ENCODE results near the gene CXorf65.

The CXorf65 gene

GRCh38 chrX:71106427-71106826, at the start of gene CXorf65:
Gene CXorf65 (minus strand): TSS chrX:71106740. CDS start chrX:71106556, 184 bp downstream.
- DNase-seq (ENCODE audit: low spot score) = no peak

DNA sequence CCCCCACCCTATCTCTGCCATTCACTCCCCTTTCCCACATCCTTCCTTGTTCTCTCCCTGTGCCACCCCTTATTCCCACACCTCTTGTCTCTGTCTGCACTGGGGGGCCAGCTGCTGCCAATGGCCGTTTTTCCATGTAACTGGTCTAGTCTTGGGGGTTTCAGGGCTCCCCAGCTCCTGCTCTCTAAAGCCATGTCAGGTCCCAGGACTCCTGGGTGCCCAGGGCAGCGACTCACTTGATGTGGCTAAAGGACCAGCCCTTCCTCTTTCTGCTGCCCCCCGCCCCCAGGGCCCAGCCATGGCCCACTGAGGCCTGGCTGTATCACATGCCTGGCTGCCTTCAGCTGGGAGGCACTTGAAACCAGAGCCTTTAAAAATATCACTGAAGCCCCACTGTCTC, 48.1 kb upstream of the CXorf65 start:
- DNase-seq (ENCODE audit: low spot score) = no peak

GRCh38 chrX:71154196-71154595, 47.7 kb upstream of the CXorf65 start:
- DNase-seq (ENCODE audit: low spot score) = no peak

DNA sequence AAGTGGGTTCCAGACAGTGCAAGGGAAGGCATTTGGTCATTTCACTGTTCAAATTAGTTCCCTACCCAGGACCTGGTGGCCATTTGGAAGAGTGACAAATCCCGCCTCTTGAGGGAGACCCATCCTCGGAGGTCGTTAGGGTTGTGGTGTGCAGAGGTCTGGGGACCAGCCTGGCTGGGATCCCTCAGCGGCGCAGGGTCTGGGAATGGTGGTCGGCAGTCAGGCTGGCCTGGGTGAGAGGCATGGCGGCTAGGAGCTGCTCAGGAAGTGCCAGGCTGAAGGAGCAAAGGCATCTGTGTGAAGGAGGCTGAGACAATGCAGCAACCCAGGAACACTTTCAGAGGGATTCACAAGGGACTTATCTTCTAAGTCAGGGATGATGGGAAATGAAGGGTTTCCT, 44.8 kb upstream of the CXorf65 start:
- DNase-seq (ENCODE audit: low spot score) = no peak

DNA sequence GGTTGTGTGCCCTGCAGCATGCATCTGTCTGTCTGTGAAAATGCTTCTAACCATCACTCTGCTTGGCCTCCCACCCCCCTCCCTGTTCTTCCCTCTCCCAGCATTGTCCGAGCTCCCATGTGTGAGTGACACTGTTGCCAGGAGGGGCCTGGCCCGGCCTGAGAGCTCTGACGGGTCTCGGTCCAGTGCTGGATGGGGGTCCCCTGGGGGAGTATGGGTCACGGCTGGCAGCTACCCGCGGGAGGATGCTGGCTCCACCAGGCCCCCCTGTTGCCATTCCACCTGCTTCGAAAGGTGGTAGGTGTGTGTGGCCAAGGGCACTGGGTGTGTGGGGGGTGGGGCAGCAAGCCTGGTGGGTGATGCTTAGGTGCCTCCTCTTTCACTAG, 41.7 kb upstream of the CXorf65 start:
- DNase-seq (ENCODE audit: low spot score) = no peak

- DNase-seq (ENCODE audit: low spot score) = no peak
These were observed 41.1 kb upstream of the CXorf65 start for GRCh38 chrX:71147496-71148277.

DNA sequence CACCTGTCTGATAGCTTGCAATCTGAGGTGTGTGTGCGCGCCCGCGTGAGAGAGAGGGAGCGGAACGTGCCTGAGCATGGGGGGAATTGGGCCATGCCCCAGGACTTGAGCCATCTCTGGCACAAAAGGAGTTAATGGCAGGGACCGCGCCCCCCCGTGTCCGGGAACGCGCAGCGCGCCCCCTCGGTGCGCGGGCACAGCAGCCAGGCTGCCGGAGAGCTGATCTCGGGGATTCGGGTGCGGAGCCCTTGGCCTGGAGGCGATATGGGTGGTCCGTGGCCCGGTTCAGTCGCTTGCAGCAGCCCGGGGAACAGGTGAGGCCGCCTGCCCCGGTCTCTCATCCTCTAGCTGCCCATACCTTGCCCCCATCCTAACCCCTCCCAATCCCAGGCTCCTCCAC, 38.1 kb upstream of the CXorf65 start, which contains the start of gene NLGN3:
NLGN3 (plus strand) TSS at position 191 of the 400 bp plus-strand sequence. CDS start 2,909 bp downstream, outside the sequence.
- DNase-seq (ENCODE audit: low spot score) = no peak

DNA sequence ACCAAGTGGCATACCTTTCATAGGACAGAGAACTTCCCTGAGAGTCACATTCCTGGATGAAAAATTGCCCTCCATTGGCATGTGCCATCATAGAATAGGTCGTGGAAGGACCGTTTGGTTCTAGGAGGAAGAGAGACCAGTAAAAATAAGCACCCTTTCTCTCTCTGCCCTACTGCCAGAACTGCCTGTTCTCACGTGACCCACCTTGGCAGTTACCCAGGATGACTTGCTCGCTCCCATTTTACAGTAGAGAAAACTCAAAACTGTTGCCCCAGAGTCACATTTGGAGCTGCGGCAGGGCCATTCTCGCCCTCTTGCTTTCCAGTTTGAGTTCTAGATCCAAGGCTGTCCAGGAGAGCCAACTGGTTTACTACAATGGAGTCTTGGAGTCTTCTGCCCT, 37.0 kb upstream of the CXorf65 start:
- DNase-seq (ENCODE audit: low spot score) = no peak

DNA sequence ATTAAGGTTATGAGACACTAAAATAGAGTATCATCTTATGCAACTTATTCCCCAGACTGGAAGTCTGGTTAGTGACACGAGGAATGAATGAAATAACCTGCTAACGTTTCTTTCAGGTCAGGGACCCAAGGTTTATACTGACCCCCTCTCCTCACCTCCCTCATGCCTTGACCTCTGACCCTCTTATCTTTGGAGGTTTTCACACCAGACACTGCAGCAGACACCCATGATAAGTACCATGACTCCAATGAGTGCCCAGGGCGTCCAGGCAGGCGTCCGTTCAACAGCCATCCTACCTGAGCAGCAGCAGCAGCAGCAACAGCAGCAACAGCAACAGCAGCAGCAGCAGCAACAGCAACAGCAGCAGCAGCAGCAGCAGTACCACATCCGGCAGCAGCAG, 33.9 kb upstream of the CXorf65 start:
- DNase-seq (ENCODE audit: low spot score) = no peak

DNA sequence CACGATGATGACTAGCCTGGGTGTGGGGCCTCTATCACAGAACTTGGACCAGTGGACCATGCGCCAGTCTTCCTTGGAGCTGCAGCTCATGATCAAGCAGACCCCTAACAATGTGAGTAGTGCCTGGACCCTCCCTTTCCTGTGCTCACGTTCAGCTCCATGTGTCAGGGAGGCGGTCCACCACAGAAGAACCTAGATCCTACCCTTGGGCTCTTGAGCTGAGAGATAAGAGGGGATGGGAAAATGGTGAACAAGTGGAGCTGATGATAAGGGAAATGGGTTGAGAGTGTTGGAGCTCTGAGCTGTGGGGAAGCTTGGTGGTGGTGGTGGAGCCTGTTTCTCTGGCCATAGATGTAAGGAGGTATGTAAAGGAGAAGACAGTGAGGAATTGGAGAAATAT, 25.0 kb upstream of the CXorf65 start:
- DNase-seq (ENCODE audit: low spot score) = no peak

DNA sequence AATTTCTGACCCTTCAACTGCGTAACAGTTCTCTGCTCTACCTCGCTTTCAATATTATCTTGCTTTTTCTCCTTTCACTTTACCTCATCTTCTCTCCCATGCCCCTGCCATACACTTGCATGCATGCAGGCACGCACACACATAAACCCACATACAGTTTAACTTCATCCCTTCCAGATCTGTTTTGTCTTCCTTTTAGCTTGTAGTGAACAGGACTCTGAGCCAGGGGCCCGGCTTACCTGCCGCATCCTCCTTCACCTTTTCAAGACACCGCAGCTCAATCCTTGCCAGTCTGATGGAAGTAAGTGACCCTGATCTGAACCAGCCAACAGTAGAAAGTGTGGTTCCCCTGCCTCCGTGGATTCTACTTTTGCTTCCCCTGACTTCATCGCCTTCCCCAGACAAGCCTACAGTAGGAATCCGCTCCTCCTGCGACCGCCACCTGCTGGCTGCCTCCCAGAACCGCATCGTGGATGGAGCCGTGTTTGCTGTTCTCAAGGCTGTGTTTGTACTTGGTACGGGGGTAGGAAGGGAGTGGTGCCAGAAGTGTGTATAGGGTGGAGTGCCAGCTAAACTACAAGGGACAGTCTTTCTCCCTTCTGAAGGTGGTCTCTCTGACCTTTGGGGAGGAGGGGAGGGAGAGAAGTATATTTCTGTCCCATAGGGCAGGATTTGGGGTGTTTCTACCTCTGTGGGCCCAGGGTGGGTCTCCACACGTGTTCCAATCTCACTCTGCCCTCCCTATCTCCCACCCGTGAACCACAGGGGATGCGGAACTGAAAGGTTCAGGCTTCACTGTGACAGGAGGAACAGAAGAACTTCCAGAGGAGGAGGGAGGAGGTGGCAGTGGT, 22.6 kb upstream of the CXorf65 start:
- peak; percentile 71 for DNase-seq (ENCODE audit: low spot score)

GRCh38 chrX:71128166-71128833, 21.8 kb upstream of the CXorf65 start:
- DNase-seq (ENCODE audit: low spot score) = no peak

DNA sequence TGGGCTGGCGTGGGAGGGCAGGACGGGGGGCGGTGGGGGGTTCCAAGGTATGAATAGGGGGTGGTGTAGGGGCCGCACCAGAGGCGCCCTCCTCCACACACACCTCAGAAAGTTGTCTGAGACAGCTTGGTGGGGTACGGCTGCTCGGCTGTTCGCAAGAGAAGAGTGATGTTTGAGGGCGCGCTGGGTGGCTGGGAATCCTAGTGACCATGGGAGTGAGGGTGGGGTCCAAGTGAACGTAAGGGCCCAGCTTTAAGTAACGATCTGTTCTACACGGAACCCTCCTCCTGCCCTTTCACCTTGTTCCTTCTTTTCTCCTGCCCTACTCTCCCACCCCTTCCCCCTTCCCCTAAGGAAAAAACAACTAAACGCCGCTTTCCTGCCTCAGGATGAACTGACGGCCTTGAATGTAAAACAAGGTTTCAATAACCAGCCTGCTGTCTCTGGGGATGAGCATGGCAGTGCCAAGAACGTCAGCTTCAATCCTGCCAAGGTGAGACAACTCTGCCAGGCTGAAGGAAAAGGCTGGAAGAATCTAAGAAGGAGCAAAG, 12.5 kb upstream of the CXorf65 start:
- DNase-seq (ENCODE audit: low spot score) = no peak

- peak; percentile 75 for DNase-seq (ENCODE audit: low spot score)
These were observed 11.8 kb upstream of the CXorf65 start, which contains the start of gene MED12 for GRCh38 chrX:71118032-71118984. Gene MED12 (plus strand): TSS chrX:71118596. CDS start chrX:71118755, 159 bp downstream.

GRCh38 chrX:71117358-71117757, 10.8 kb upstream of the CXorf65 start:
- no peak for DNase-seq (ENCODE audit: low spot score)

DNA sequence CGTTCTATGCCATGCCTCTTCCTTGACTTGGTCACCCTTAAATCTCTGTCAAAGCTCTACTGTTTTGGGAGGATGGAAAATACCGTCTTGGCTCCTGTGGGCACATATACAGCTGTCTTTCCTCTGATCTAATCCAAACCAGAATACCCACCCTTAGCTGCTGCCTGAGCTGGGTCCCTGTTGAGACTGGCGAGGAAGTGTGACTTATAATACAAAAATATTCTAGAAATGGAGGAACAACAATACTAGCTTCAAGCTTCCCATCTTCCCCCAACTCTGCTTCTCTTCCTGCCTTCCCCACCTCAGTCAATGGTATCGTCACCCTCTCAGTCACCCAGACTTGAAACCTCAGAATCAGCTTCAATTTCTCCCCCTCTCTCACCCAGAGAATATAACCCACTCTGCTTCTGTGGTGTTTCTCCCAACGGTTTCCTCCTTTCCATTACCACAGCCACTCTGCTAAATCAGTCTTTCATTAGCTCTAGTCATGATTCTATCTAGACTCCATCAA, 5.4 kb upstream of the CXorf65 start:
- no peak for DNase-seq (ENCODE audit: low spot score)

GRCh38 chrX:71111141-71111843, 4.8 kb upstream of the CXorf65 start, which contains the start of gene IL2RG:
Gene IL2RG (minus strand): TSS chrX:71111577. CDS start chrX:71111539, 38 bp downstream.
- no peak for DNase-seq (ENCODE audit: low spot score)

DNA sequence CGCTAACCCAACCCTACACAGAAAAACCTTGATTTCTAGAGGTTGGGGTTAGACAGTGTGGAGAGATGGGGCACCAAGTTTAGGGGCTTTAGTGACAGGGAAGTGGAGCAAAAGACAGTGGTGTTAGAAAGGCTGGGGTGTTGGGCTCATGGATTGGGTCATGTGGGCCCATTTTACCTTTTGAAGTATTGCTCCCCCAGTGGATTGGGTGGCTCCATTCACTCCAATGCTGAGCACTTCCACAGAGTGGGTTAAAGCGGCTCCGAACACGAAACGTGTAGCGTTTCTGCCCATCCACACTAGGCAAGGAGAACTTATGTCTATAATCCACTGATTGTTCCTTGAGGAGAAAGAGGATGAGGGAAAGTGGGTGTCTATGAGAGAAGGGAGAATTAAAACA, 2.5 kb upstream of the CXorf65 start:
- no peak for DNase-seq (ENCODE audit: low spot score)

DNA sequence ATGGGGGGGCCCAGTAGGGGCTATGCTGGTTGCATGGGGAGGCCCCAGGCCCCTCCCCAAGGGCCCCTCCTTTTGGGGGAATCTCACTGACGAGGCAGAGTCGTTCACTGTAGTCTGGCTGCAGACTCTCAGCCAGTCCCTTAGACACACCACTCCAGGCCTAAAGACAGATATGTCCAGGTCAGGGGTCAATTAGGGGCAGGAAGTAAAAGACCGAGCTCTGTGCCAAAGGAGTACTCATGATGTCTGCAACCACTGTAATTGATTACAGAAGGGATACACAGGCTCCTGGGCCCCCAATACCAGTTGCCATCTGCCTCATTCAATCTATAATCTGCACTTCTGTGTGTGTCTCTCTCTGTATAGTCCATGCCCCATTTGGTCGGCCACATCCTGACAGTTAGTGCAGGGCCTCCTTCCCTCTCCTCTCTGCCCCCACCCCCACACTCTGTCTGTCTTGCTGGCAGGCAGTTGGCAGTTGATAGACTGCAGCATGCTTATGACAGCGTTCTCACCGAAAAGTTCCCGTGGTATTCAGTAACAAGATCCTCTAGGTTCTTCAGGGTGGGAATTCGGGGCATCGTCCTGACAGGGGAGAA, 1.3 kb upstream of the CXorf65 start:
- no peak for DNase-seq (ENCODE audit: low spot score)

DNA sequence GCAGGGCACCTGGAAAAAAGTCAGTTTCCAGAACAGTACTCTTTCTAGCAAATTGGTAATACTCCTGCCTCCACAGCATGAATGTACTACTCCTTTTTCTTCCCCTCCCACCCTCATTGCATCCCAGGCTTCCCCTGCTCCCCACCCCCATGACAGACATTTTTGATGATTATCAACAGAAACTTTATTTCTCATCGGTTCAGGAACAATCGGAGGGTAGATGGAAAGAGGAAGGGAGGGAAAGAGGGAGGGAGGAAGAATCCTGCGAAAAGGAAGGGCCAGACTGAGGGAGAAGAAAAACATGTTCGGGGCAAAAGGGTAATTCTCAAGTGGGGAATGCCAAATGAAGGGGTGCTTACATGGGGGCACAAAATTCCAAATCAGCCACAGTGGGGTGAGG, 705 bp upstream of the CXorf65 start:
- no peak for DNase-seq (ENCODE audit: low spot score)

All from hepatic stellate cell (primary cell).